Measurements from ENCODE around the gene CCDC9. TPM values are rescaled to one million over a fixed set of nuclear protein-coding genes. Genes with fewer than 3 reads are reported as not detected.
A peak's percentile ranks its signal among the peaks of the same experiment; 100 is the strongest.

CCDC9 gene
- total and polyA plus RNA-seq, 2 of the 13 experiments (the other 11 are each of a cell fraction or from before 2014, with no cell fraction given), result 2.9 to 6.3 TPM

DNA sequence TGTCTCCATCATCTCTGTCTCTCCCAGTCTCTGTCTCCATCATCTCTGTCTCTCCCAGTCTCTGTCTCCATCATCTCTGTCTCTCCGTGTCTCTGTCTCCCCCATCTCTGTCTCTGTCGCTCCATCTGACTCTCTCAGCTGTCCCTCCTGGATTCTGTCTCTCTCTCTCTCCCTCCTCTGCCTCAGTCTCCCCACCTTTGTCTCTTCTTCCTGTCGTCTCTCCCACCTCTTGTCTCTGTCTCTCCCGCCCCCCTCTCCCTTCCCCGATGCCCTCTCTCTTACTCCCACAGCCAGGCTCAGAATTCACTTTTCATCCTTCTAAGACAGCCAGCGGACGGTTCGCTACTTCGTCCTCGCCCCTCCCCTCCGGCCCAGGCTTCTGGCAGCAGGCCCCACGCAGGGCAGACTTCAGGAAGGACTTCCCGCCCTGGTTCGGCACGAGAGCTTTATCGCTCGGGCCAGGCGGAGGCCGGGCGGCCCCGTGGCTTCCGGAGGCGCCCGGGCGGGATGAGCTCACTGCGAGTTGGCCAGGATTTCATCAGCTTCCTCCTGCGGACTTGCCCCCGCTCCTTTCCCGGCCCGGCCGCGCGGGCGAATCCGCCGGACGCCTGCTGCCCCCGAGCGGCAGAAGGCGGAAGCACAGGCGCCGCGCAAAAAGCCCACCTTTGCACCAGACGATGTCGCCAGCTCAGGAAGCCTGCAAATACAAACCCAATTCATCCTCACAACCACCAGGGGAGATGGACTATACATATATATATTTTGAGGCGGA is 12.4 kb upstream of the CCDC9 start (continued):
- TF ChIP-seq, protein P1, sequence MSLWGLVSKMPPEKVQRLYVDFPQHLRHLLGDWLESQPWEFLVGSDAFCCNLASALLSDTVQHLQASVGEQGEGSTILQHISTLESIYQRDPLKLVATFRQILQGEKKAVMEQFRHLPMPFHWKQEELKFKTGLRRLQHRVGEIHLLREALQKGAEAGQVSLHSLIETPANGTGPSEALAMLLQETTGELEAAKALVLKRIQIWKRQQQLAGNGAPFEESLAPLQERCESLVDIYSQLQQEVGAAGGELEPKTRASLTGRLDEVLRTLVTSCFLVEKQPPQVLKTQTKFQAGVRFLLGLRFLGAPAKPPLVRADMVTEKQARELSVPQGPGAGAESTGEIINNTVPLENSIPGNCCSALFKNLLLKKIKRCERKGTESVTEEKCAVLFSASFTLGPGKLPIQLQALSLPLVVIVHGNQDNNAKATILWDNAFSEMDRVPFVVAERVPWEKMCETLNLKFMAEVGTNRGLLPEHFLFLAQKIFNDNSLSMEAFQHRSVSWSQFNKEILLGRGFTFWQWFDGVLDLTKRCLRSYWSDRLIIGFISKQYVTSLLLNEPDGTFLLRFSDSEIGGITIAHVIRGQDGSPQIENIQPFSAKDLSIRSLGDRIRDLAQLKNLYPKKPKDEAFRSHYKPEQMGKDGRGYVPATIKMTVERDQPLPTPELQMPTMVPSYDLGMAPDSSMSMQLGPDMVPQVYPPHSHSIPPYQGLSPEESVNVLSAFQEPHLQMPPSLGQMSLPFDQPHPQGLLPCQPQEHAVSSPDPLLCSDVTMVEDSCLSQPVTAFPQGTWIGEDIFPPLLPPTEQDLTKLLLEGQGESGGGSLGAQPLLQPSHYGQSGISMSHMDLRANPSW (CRISPR knock-in tag; IDR thresholded peaks at IDR 0.05; ENCODE audit: borderline replicate concordance), result 0 out of 2 replicates have a peak, but pooled peaks have one; percentile 66
- TF ChIP-seq RNF2 (conservative IDR thresholded peaks at IDR 0.05; ENCODE audit: low read depth) (peak; percentile 78), KDM6A (CRISPR knock-in tag; IDR thresholded peaks at IDR 0.05; ENCODE audit: low read depth) (no peak), RBM22 (optimal IDR thresholded peaks at IDR 0.05; ENCODE audit: low read length) (no peak), ZNF337 (CRISPR knock-in tag; IDR thresholded peaks at IDR 0.05; ENCODE audit: borderline replicate concordance, low read depth) (no peak), ZNF644 (CRISPR knock-in tag; IDR thresholded peaks at IDR 0.05; ENCODE audit: low read depth) (no peak), ISX (CRISPR knock-in tag; conservative IDR thresholded peaks at IDR 0.05) (no peak), XRCC5 (optimal IDR thresholded peaks at IDR 0.05; ENCODE audit: low read length) (peak; percentile 84), MAFG (CRISPR knock-in tag; IDR thresholded peaks at IDR 0.05) (no peak), PTBP1 (IDR thresholded peaks at IDR 0.05; ENCODE audit: low read depth, low read length, poor library complexity, severe bottlenecking) (peak; percentile 99), TARDBP (CRISPR knock-in tag; IDR thresholded peaks at IDR 0.05) (peak; percentile 60), ZMYM4 (CRISPR knock-in tag; IDR thresholded peaks at IDR 0.05) (peak; percentile 76; the same call in 1 of the 2 replicates), ZNF781 (CRISPR knock-in tag; IDR thresholded peaks at IDR 0.05; ENCODE audit: borderline replicate concordance, not compliant biosample characterization) (peak; percentile 89), ZNF598 (CRISPR knock-in tag; IDR thresholded peaks at IDR 0.05; ENCODE audit: borderline replicate concordance) (peak; percentile 81), GABPB1 (CRISPR knock-in tag; IDR thresholded peaks at IDR 0.05) (peak; percentile 96), ZNF660 (CRISPR knock-in tag; IDR thresholded peaks at IDR 0.05; ENCODE audit: borderline replicate concordance, low read depth) (no peak), PAF1 (CRISPR knock-in tag; IDR thresholded peaks at IDR 0.05) (no peak), GABPA (IDR thresholded peaks at IDR 0.05; ENCODE audit: low read depth, low read length) (peak; percentile 54), GABPA (CRISPR knock-in tag; IDR thresholded peaks at IDR 0.05; ENCODE audit: low read depth) (peak; percentile 87)
- TF ChIP-seq, protein P2, sequence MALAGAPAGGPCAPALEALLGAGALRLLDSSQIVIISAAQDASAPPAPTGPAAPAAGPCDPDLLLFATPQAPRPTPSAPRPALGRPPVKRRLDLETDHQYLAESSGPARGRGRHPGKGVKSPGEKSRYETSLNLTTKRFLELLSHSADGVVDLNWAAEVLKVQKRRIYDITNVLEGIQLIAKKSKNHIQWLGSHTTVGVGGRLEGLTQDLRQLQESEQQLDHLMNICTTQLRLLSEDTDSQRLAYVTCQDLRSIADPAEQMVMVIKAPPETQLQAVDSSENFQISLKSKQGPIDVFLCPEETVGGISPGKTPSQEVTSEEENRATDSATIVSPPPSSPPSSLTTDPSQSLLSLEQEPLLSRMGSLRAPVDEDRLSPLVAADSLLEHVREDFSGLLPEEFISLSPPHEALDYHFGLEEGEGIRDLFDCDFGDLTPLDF (CRISPR knock-in tag; IDR thresholded peaks at IDR 0.05), result peak; percentile 73; the same call in 1 of the 2 replicates
- TF ChIP-seq, protein P3, sequence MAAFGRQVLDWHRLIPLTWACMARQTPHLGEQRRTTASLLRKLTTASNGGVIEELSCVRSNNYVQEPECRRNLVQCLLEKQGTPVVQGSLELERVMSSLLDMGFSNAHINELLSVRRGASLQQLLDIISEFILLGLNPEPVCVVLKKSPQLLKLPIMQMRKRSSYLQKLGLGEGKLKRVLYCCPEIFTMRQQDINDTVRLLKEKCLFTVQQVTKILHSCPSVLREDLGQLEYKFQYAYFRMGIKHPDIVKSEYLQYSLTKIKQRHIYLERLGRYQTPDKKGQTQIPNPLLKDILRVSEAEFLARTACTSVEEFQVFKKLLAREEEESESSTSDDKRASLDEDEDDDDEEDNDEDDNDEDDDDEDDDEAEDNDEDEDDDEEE (CRISPR knock-in tag; IDR thresholded peaks at IDR 0.05), result no peak
- TF ChIP-seq, protein P4, sequence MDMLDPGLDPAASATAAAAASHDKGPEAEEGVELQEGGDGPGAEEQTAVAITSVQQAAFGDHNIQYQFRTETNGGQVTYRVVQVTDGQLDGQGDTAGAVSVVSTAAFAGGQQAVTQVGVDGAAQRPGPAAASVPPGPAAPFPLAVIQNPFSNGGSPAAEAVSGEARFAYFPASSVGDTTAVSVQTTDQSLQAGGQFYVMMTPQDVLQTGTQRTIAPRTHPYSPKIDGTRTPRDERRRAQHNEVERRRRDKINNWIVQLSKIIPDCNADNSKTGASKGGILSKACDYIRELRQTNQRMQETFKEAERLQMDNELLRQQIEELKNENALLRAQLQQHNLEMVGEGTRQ (IDR thresholded peaks at IDR 0.05; ENCODE audit: low read depth, low read length), result no peak
- TF ChIP-seq, protein P4 (CRISPR knock-in tag; IDR thresholded peaks at IDR 0.05; ENCODE audit: borderline replicate concordance), result peak; percentile 55; the same call in 1 of the 2 replicates
